HG03064 (cell line): ENCODE measurements around the gene ZFP1.

Source experiments
- ATAC-seq: cut with Tn5 transposase; IDR thresholded peaks from one replicate; pipeline ENCODE4 v1.9.1; 2021; ENCODE audit warnings: low read depth; ENCODE audit not compliant: unreplicated experiment

Gene ZFP1

GRCh38 chr16:75148311-75149195 is at the start of gene ZFP1:
Gene ZFP1 (plus strand): TSS chr16:75148524. CDS start chr16:75152952, 4,428 bp downstream.
- ATAC-seq = peak; percentile 85

- ATAC-seq = no peak
These were observed 49.2 kb upstream of the ZFP1 start for GRCh38 chr16:75099075-75099667.

- peak; percentile 68 for ATAC-seq
These were observed 48.4 kb upstream of the ZFP1 start for GRCh38 chr16:75099738-75100602.

GRCh38 chr16:75100603-75100990 is 47.7 kb upstream of the ZFP1 start:
- no peak for ATAC-seq

GRCh38 chr16:75101635-75102034 is 46.7 kb upstream of the ZFP1 start:
- no peak for ATAC-seq

GRCh38 chr16:75102595-75102994 is 45.7 kb upstream of the ZFP1 start:
- no peak for ATAC-seq

- no peak for ATAC-seq
These were observed 44.3 kb upstream of the ZFP1 start for GRCh38 chr16:75103994-75104393.

- ATAC-seq = no peak
These were observed 43.5 kb upstream of the ZFP1 start for GRCh38 chr16:75104836-75105235.

- ATAC-seq = no peak
These were observed 42.8 kb upstream of the ZFP1 start for GRCh38 chr16:75105306-75106061.

- ATAC-seq = no peak
These were observed 41.7 kb upstream of the ZFP1 start for GRCh38 chr16:75106351-75107274.

- ATAC-seq = no peak
These were observed 40.8 kb upstream of the ZFP1 start for GRCh38 chr16:75107505-75107904.

GRCh38 chr16:75108792-75109731 is 39.3 kb upstream of the ZFP1 start:
- peak; percentile 36 for ATAC-seq

GRCh38 chr16:75109732-75110243 is 38.5 kb upstream of the ZFP1 start:
- ATAC-seq = peak; percentile 37

- ATAC-seq = peak; percentile 64
These were observed 37.4 kb upstream of the ZFP1 start for GRCh38 chr16:75110637-75111513.

GRCh38 chr16:75111514-75111940 is 36.8 kb upstream of the ZFP1 start:
- no peak for ATAC-seq

GRCh38 chr16:75111961-75112733 is 36.2 kb upstream of the ZFP1 start:
- ATAC-seq = no peak
